H7 (cell line): ENCODE measurements around the gene OMG. TPM values are rescaled to one million over a fixed set of nuclear protein-coding genes. Genes with fewer than 3 reads are reported as not detected.

ENCODE experiments used
- DNase-seq: peaks from one replicate; pipeline ENCODE4 v3.0.0; 2012
- H3K27me3 ChIP-seq: 2 replicates; pipeline ENCODE4 v1.6.0; 2011; ENCODE audit warnings: mild to moderate bottlenecking, low read length; ENCODE audit not compliant: control insufficient read depth, insufficient read depth
- H3K36me3 ChIP-seq: replicated peaks from 2 replicates; pipeline ENCODE4 v1.5.1; 2011; ENCODE audit warnings: low read length; ENCODE audit not compliant: control insufficient read depth, insufficient read depth
- H3K4me3 ChIP-seq: 2 replicates; pipeline ENCODE4 v1.5.1; 2011; ENCODE audit warnings: low read depth, mild to moderate bottlenecking, control low read depth, low read length, moderate library complexity; ENCODE audit not compliant: insufficient read depth
- total RNA-seq: library from RNA; depleted of rRNA; stranded (reverse); fragments of >200 nt; shearing (Covaris generic); gene quantifications from 2 replicates; pipeline ENCODE4 v1.2.3, GENCODE V29; 2014; rRNA removed

The OMG gene
- total RNA-seq, 1 experiment from 2014 or later, result not detected

DNA sequence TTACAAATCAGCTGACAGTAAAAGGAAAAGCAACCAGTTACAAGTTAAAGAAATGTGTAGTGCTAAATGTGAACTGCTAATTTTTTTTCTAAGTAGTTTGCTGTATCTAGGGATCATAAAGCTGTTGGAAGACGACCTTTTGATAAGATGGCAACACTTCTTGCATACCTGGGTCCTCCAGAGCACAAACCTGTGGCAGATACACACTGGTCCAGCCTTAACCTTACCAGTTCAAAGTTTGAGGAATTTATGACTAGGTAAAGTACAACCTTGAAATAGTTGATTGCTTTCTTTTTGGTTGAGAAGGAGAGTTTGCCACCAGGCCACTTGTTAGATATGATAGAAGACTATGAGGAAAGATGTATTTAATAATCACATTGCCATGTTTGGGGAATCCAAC lies 35.4 kb downstream of the OMG start:
- DNase-seq, result no peak
- Histone ChIP-seq H3K36me3 (no peaks in the 10 kb centered on the region), H3K4me3 (no peak overlapping the region), H3K27me3 (no peaks in the 10 kb centered on the region)

DNA sequence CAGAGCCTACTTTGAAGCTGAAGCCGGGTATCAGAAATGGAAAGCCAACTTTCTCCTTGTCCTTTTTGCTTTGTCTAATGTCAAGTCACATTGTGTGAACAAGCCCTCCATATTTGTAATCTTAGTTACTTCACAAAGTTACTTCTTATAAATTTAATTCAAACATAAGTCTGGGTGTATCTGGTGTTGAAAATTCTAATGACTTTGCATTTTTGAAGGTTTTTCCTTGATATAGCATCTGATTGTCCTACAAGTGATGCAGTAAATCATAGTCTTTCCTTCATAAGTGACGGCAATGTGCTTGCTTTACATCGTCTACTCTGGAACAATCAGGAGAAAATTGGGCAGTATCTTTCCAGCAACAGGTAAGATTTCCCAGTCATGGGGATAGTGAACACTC lies 36.9 kb downstream of the OMG start:
- DNase-seq, result no peak
- Histone ChIP-seq H3K36me3 (no peaks in the 10 kb centered on the region), H3K27me3 (no peaks in the 10 kb centered on the region), H3K4me3 (no peak overlapping the region)

DNA sequence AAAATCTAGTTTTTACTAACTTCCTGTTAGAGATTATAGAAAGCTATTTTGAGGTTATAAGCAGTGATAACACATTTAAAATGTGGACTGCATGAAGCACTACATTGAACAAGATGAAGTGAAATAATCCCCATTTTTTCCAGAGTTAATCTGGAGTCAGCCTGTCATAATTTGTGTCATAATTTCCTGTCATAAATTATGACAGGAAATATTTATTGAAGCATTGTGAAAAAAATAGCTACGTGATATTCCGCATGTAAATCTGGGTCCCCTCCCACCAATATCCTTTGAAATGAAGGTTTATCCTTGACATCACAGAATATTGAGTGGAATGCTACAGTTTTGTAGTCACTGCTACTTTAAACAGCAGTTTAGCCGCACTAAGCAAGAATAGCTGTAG lies 40.1 kb downstream of the OMG start:
- Histone ChIP-seq H3K4me3 (no peak overlapping the region), H3K36me3 (no peaks in the 10 kb centered on the region), H3K27me3 (no peaks in the 10 kb centered on the region)
- DNase-seq, result no peak

DNA sequence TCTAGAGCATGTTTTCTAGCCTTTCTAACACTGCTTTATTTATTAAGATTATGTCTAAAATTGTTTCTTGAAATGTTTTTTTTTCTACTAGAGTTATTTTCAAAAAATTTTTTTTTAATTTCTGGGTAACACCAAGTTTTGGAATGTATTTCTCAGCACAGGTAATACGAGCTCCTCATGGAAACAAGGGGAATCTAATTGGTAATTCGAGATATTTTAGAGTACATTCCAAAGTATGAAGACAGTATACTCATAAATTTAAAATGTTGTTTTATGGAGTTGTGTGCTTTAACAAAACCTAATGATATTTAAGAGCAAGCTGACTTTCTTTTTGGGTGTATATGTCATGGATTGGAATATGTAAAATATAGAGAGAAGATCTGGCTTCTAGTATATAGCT lies 42.4 kb downstream of the OMG start:
- no peaks in the 10 kb centered on the region for H3K36me3 ChIP-seq
- no peak overlapping the region for H3K4me3 ChIP-seq
- no peaks in the 10 kb centered on the region for H3K27me3 ChIP-seq
- DNase-seq, result no peak

DNA sequence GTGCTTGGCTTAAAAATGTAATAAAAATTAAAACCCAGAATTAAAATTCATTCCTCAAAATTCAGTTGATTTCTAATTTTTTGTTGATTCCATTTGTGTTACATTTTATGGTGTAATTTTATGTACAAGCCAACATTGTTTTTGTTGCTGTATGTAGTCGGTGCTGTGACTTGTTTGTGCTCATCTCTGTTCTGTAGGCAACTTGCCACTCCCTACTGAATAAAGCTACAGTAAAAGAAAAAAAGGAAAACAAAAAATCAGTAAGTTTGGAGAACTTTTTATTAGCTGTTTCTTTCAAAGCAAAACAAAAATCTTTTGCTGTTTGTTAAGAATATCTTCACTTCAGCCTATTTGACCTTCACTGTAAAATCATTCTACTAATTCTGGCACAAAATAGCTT lies 44.3 kb downstream of the OMG start:
- Histone ChIP-seq H3K4me3 (no peak overlapping the region), H3K36me3 (no peaks in the 10 kb centered on the region), H3K27me3 (no peaks in the 10 kb centered on the region)
- no peak for DNase-seq

DNA sequence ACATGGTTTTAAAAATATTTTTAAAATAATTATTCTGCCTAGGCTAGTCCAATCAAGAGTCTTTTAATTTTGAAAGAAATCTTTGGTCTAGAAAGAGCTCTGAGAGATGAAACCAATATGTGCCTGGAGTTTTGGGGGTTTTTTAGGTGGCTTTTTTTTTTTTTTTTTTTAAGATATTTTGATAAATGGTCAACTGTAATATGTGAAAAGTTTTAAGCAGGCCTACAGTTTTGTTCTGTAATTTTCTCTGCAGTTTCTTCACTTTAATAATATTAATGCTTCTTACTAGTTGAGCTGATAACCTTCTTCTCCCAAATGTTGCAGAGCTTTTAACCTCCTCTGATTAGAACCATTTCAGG lies 45.1 kb downstream of the OMG start:
- no peak overlapping the region for H3K4me3 ChIP-seq
- H3K27me3 ChIP-seq, result no peaks in the 10 kb centered on the region
- DNase-seq, result no peak
- no peaks in the 10 kb centered on the region for H3K36me3 ChIP-seq

DNA sequence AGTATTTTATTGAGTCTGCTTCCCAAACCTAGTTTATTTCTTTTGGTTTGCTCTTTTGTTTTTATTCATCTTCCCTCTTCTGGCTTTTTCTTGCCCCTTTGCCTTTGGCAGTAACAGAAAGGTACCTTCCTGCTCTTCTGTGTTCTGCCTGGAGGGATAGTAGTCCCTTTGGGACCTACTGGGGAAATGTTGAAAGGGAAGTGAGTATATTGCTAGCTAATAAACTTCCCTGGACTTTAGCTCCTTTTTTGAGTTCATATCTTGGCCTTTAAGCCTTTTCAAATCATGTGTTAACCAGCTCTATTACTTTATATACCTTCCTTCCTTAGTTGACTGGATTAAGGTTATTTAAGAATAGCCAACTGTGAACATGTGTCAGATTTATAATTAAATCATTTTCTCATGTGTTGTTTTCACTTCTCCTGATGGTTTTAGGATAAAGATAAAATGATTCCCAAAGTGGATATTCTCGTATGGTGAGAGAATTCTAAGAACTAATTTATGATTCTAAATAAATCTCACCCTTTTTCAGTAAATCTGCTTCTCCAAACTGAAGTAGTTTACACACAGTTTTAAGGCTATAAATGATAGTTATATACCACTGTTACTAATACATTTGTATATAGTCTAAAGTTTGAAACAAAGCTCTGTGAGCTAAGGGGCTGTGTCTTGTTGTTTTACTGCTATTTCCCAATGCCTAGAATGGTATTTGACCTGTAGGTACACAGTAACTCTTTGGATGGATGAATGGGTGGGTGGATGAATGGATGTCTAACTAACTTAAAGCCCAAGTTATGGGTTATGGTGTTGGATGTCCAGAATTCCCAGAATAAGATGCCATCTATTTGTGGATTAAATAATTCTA lies 45.7 kb downstream of the OMG start:
- Histone ChIP-seq H3K27me3 (no peaks in the 10 kb centered on the region), H3K36me3 (no peaks in the 10 kb centered on the region), H3K4me3 (no peak overlapping the region)
- no peak for DNase-seq

DNA sequence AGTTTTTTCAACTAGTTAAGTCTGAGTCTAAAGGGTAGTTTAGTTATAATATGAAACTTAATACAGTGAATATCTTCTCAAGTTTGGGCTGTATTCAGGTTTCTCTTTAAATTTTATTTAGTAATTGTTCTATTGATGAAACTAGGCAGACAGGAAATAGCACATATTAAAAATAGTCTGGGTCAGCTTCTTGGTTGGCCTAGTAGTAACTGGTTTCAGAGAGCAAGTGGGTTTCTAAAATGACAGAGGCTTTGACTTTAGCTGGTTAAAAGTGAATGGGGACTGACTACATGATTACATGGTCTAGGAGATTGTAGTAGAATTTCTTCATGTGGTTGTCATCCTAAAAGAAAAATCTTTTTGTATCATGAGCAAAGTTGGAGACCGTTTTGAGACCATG lies 46.8 kb downstream of the OMG start:
- no peak for DNase-seq
- no peaks in the 10 kb centered on the region; the same call in 1 of the 2 replicates for H3K36me3 ChIP-seq
- H3K4me3 ChIP-seq, result no peak overlapping the region
- no peaks in the 10 kb centered on the region for H3K27me3 ChIP-seq

DNA sequence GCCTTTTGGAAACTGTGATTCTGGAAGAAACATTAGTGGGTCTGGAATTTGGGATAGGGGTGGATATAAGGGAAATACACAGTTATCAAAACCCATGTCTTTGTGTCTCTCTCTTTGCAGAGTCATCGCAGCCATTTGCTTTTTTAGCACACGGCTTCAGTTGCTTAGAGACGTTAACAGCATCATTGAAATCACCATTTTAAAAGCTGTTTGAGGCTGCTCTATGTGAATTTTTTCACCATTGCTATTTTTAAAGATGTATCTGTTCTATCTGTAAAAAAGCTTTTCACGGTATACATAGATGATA lies 47.3 kb downstream of the OMG start:
- H3K4me3 ChIP-seq, result no peak overlapping the region
- H3K36me3 ChIP-seq, result no peaks in the 10 kb centered on the region; the same call in 1 of the 2 replicates
- no peak for DNase-seq
- H3K27me3 ChIP-seq, result no peaks in the 10 kb centered on the region

DNA sequence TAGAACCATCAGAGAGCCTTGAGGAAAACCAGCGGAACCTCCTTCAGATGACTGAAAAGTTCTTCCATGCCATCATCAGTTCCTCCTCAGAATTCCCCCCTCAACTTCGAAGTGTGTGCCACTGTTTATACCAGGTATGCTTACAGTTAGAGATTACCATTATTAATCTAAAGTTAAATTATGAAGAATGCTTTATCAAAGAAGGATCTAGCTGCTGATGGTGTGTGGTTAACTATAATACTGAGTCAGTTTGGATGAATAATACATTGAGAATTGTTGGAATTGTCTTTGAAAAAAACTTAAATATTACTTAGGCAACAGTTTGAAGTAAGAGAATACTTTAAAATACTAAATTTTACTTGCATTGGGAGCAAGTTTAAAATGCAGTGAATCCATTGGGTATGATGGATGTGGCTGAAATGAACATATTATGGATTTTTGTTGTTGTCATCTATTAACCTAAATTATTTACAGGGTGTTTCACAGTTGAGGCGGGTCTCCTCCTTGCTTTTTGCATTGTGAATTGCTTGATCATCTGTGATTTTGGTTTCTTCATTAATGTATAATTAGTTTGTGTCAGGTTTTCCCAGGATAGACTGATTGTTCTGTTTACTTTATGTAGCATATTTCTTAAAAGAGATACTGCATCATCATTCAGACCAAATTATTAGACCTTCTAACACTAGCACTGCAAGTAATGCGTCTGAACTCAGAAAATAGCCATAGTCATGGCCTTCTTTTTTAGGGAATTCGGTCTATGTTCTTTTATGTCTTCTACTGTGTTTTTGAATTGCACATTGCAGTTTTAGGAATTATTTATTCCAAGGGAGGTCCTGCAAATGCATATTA lies 47.8 kb downstream of the OMG start:
- Histone ChIP-seq H3K4me3 (no peak overlapping the region), H3K36me3 (no peaks in the 10 kb centered on the region; the same call in 1 of the 2 replicates), H3K27me3 (no peaks in the 10 kb centered on the region)
- DNase-seq, result no peak

Other genes with a start within 250 kb of the OMG start
- gene NF1, start 202.3 kb downstream of the OMG start, total RNA-seq, result 11.6 and 12.2 TPM in 2 replicates
- gene EVI2B, start 16.8 kb upstream of the OMG start, total RNA-seq, result not detected in 2 replicates
- gene EVI2A, start 24.4 kb upstream of the OMG start, total RNA-seq, result not detected in 2 replicates
- gene RAB11FIP4, start 94.4 kb upstream of the OMG start, total RNA-seq, result 21.9 and 31.5 TPM in 2 replicates